GM12891 (cell line): ENCODE results near the gene SLC2A4RG.

ENCODE experiments used
- POLR2A ChIP-seq: IDR thresholded peaks from 2 replicates; pipeline ENCODE4 v1.6.1; 2011; ENCODE audit warnings: low read depth, low read length, control low read depth
- POLR2AphosphoS5 ChIP-seq: IDR thresholded peaks from 2 replicates; pipeline ENCODE4 v1.6.1; 2011; ENCODE audit warnings: low read depth, low read length, control low read depth

- no peak for TF ChIP-seq POLR2A
- TF ChIP-seq POLR2AphosphoS5 = no peak
Measured at GRCh38 chr20:63743210-63743970, 3.8 kb downstream of the SLC2A4RG start.
